NAMALWA (cell line): ENCODE data around the gene RNASE11.
"Not testable (repeated sequence)": the region's sequence is repeated elsewhere in the genome, so short reads cannot be mapped to it uniquely, and the experiment has no call there.

ENCODE experiments used
- DNase-seq: peaks from one replicate; pipeline ENCODE4 v3.0.0-alpha.2; 2015; ENCODE audit warnings: low spot score

The RNASE11 gene

GRCh38 chr14:20614038-20614840, 26.4 kb upstream of the RNASE11 start:
- DNase-seq = no peak

- peak; percentile 99 for DNase-seq
Measured at GRCh38 chr14:20613094-20614037, 25.6 kb upstream of the RNASE11 start.

GRCh38 chr14:20612403-20612802, 24.6 kb upstream of the RNASE11 start:
- DNase-seq = peak; percentile 74

- DNase-seq = no peak
Measured at GRCh38 chr14:20611277-20611676, 23.5 kb upstream of the RNASE11 start.

- peak; percentile 84 for DNase-seq
Measured at GRCh38 chr14:20610002-20610765, 22.4 kb upstream of the RNASE11 start.

- DNase-seq = peak; percentile 95
Measured at GRCh38 chr14:20609215-20610001, 21.6 kb upstream of the RNASE11 start.

- no peak for DNase-seq
Measured at GRCh38 chr14:20608383-20609110, 20.7 kb upstream of the RNASE11 start.

- DNase-seq = no peak
Measured at GRCh38 chr14:20607617-20608016, 19.8 kb upstream of the RNASE11 start.

- DNase-seq = no peak
Measured at GRCh38 chr14:20606902-20607242, 19.1 kb upstream of the RNASE11 start.

GRCh38 chr14:20606190-20606901, 18.5 kb upstream of the RNASE11 start:
- DNase-seq = no peak

GRCh38 chr14:20603813-20604690, 16.3 kb upstream of the RNASE11 start:
- no peak for DNase-seq

- DNase-seq = no peak
Measured at GRCh38 chr14:20602583-20602982, 14.8 kb upstream of the RNASE11 start.

GRCh38 chr14:20601522-20601921, 13.7 kb upstream of the RNASE11 start:
- DNase-seq = no peak

- no peak for DNase-seq
Measured at GRCh38 chr14:20597108-20597507, 9.3 kb upstream of the RNASE11 start.

- not testable (repeated sequence) for DNase-seq
Measured at GRCh38 chr14:20595726-20596125, 7.9 kb upstream of the RNASE11 start.

- DNase-seq = no peak
Measured at GRCh38 chr14:20592574-20592973, 4.8 kb upstream of the RNASE11 start.

- no peak for DNase-seq
Measured at GRCh38 chr14:20591235-20591634, 3.4 kb upstream of the RNASE11 start, which contains the start of gene RNASE12. TSS of gene RNASE12 (minus strand) at chr14:20591376. CDS start at chr14:20590723, 653 bp downstream.

GRCh38 chr14:20583908-20584307, 3.9 kb downstream of the RNASE11 start:
- no peak for DNase-seq

GRCh38 chr14:20583142-20583541, 4.7 kb downstream of the RNASE11 start:
- DNase-seq = no peak
